Activated CD8-positive, alpha-beta T cell treated with anti-CD3 and anti-CD28 coated beads, Interleukin-2, amount 10 ng/mL, durations not matched to agents 7 days and 5 days (primary cell): ENCODE data around the gene IL18RAP. TPM values are rescaled to one million over a fixed set of nuclear protein-coding genes. Genes with fewer than 3 reads are reported as not detected.

Source experiments
- ATAC-seq: fragments of 150-1000 bp; cut with Tn5 transposase; one replicate; pipeline ENCODE4 v1.10.0; 2021; ENCODE audit warnings: moderate library complexity
- CTCF ChIA-PET: fragments of 350-600 bp; sonication (Branson Sonifier 250); formaldehyde crosslinking; loops from one replicate; lab custom pipeline; 2021; ENCODE audit warnings: antibody characterized with exemption; lab: Charles Lee
- POLR2A ChIA-PET: fragments of 350-600 bp; sonication (Branson Sonifier 250); formaldehyde crosslinking; loops from one replicate; lab custom pipeline; 2021; ENCODE audit warnings: antibody characterized with exemption; lab: Charles Lee
- DNase-seq: peaks from one replicate; pipeline ENCODE4 v3.0.0-alpha.2; 2020
- H3K27ac Mint-ChIP-seq: one replicate; pipeline ENCODE4 v1.8.0; 2021; ENCODE audit warnings: mild to moderate bottlenecking, mixed read lengths
- H3K27me3 Mint-ChIP-seq: one replicate; pipeline ENCODE4 v1.8.0; 2021; ENCODE audit warnings: low read depth, mixed read lengths
- H3K36me3 Mint-ChIP-seq: one replicate; pipeline ENCODE4 v1.8.0; 2021; ENCODE audit warnings: low read depth, mixed read lengths
- H3K4me1 Mint-ChIP-seq: one replicate; pipeline ENCODE4 v1.8.0; 2021; ENCODE audit warnings: low read depth, mixed read lengths
- H3K4me3 Mint-ChIP-seq: one replicate; pipeline ENCODE4 v1.8.0; 2021; ENCODE audit warnings: mild to moderate bottlenecking, mixed read lengths
- H3K9me3 Mint-ChIP-seq: one replicate; pipeline ENCODE4 v1.8.0; 2022; ENCODE audit warnings: mixed read lengths; ENCODE audit not compliant: insufficient read depth
- total RNA-seq, 2 experiments: library from RNA; stranded (reverse); gene quantifications; one replicate each; pipeline ENCODE4 v1.2.3, GENCODE V29; 2021

The IL18RAP gene
- total RNA-seq, 2 experiments from 2014 or later: 22.7 to 25.2 TPM

- Mint-ChIP-seq H3K36me3 (no peaks in the 10 kb centered on the region), H3K9me3 (no peaks in the 10 kb centered on the region), H3K27me3 (peaks cover 8% of the 10 kb centered on the region), H3K27ac (no peak overlapping the region), H3K4me3 (no peak overlapping the region), H3K4me1 (peaks cover 12% of the 10 kb centered on the region)
- CTCF ChIA-PET: interaction anchor here (3.2 kb wide), 1 partner anchor 12 kb away, joined by 22 read pairs; the partner anchor contains the start of gene SLC9A4
- POLR2A ChIA-PET: no interaction called here
- DNase-seq (no peak), ATAC-seq (no peak)
Measured at GRCh38 chr2:102484310-102485061, 61.5 kb downstream of the IL18RAP start.

- POLR2A ChIA-PET: no interaction called here
Measured at GRCh38 chr2:102485147-102485785, 62.3 kb downstream of the IL18RAP start.

DNA sequence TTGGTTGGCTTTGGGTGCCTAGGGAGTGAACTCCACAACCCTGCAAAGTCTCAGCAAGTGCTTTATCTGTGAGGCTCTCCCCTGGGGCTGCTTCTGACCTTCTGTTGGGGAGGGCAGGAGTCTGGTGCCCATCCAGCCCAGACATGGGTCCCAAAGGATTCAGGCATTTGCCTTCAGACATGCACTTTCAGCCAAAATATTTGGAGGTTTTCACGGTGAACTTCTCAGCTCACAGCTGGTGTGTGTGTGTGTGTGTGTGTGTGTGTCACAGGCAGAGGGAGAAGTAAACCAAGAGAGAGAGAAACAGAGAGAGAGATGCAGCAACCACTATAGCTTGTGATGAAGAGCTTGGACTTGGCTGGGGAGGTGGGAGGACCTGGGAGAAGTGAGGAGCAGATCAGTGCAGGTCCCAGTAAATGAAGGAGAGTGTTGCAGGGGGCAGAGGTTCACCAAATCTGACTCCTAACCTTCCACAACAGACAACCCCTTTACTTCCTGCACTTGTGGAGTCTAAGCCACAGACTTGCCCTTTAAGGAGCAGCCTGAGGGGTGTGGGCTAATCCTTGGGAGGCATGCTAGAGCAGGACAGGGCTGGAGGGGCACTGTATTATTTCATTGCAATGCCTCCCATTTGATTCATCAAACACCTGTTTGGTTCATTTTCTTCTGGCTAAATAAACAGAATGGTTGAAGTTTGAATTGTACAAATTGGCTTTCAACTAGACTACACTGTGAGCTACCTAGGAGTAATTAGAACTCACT lies 64.2 kb downstream of the IL18RAP start:
- H3K27me3 Mint-ChIP-seq: peaks cover 8% of the 10 kb centered on the region
- H3K36me3 Mint-ChIP-seq: no peaks in the 10 kb centered on the region
- no peak overlapping the region for H3K27ac Mint-ChIP-seq
- H3K4me1 Mint-ChIP-seq: peaks cover 20% of the 10 kb centered on the region
- ATAC-seq: no peak
- CTCF ChIA-PET: interaction anchor here (0.8 to 1.5 kb wide), 3 partner anchors 12 to 128 kb away, joined by 3 to 8 read pairs (median 4); partner anchors contain the start of gene SLC9A4
- no peaks in the 10 kb centered on the region for H3K9me3 Mint-ChIP-seq
- POLR2A ChIA-PET: no interaction called here
- no peak overlapping the region for H3K4me3 Mint-ChIP-seq
- no peak for DNase-seq

More at GRCh38 chr2:102485147-102485785, 62.3 kb downstream of the IL18RAP start:
- CTCF ChIA-PET: interaction anchor here (3.2 kb wide), 1 partner anchor 12 kb away, joined by 22 read pairs; the partner anchor contains the start of gene SLC9A4
- Mint-ChIP-seq H3K27ac (no peak overlapping the region), H3K4me3 (no peak overlapping the region), H3K9me3 (no peaks in the 10 kb centered on the region), H3K36me3 (no peaks in the 10 kb centered on the region), H3K27me3 (peaks cover 8% of the 10 kb centered on the region), H3K4me1 (peaks cover 18% of the 10 kb centered on the region)
- no peak for ATAC-seq
- DNase-seq: no peak

DNA sequence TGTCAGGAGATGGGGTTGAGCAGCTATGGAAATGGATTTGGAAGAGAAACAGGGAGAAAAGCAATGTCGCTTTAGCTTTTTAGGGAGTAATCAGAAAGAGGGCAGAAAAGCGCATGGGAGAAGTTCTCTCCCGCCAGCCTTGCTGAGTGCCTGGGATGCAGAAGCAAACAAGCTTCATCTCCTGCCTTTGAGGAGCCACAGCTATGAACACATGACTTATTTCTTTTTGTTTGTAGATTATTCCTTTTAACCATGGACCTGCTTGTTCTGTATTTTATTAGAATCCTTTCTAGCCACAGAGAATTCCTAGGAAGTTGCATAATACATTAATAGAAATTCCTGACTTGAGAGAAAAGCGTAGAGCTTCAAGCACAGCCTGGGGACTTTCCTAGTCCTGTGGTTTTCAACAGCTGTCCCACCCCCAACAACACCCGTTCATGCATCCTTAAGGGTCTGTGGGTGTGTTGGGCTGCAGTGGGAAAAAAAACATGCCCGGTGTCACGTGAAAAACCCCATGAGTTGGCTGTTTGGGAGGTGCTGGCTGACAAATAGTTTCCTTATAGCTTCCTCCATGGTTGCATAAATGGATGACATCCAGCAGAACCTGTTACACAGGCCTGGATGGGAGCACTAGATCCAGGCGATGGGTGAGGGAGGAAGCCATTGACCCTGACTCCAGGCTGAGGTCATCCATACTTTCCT lies 65.0 kb downstream of the IL18RAP start:
- ATAC-seq: no peak
- ChIA-PET CTCF (interaction anchor here (0.8 to 1.7 kb wide), 3 partner anchors 11 to 15 kb away, joined by 3 to 8 read pairs (median 7); partner anchors contain the start of gene SLC9A4), POLR2A (no interaction called here)
- Mint-ChIP-seq H3K9me3 (no peaks in the 10 kb centered on the region), H3K4me1 (peaks cover 20% of the 10 kb centered on the region), H3K36me3 (no peaks in the 10 kb centered on the region), H3K27me3 (peaks cover 9% of the 10 kb centered on the region), H3K27ac (no peak overlapping the region), H3K4me3 (no peak overlapping the region)
- no peak for DNase-seq

DNA sequence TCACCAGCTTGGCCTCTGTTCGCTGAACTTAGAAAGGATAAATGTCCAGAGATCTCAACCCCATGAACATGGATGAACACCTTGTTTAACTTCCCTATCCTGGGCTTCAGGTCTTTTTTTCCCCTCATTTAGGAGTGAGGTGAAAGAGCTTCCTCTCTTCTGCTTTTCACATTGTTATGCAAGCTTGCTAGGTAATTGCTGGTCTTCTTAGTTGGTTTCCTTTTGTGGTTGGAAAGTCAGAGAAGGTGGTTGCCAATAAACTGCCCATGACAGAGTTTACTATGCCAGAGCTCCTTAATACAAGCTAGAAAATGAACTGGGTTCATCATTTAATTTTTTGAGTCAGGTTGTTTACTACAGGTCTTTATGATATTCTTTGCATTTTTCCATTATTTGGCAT lies 66.7 kb downstream of the IL18RAP start:
- no peaks in the 10 kb centered on the region for H3K36me3 Mint-ChIP-seq
- ChIA-PET CTCF (interaction anchor here (1.6 to 2.1 kb wide), 2 partner anchors 17 to 249 kb away, joined by 4 to 6 read pairs; partner anchors contain the start of gene SLC9A4), POLR2A (no interaction called here)
- DNase-seq (peak; percentile 24), ATAC-seq (peak; percentile 47)
- H3K9me3 Mint-ChIP-seq: no peaks in the 10 kb centered on the region
- peaks cover 13% of the 10 kb centered on the region for H3K27me3 Mint-ChIP-seq
- peaks cover 20% of the 10 kb centered on the region for H3K4me1 Mint-ChIP-seq
- H3K4me3 Mint-ChIP-seq: no peak overlapping the region
- H3K27ac Mint-ChIP-seq: no peak overlapping the region

DNA sequence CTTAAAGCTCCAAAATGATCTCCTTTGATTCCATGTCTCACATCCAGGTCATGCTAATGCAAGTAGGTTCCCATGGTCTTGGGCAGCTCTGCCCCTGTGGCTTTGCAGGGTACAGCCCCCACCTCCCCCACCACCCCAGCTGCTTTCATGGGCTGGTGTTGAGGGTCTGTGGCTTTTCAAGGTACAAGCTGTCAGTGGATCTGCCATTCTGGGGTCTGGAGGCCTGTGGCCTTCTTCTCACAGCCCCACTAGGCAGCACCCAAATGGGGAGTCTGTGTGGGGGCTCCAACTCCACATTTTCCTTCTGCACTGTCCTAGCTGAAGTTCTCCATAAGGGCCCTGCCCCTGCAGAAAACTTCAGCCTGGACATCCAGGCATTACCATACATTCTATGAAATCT lies 69.0 kb downstream of the IL18RAP start:
- Mint-ChIP-seq H3K27me3 (peaks cover 18% of the 10 kb centered on the region), H3K27ac (no peak overlapping the region), H3K4me3 (no peak overlapping the region), H3K36me3 (no peaks in the 10 kb centered on the region), H3K4me1 (peaks cover 19% of the 10 kb centered on the region), H3K9me3 (peaks cover 4% of the 10 kb centered on the region)
- ATAC-seq (no peak), DNase-seq (no peak)
- ChIA-PET CTCF (no interaction called here), POLR2A (no interaction called here)

DNA sequence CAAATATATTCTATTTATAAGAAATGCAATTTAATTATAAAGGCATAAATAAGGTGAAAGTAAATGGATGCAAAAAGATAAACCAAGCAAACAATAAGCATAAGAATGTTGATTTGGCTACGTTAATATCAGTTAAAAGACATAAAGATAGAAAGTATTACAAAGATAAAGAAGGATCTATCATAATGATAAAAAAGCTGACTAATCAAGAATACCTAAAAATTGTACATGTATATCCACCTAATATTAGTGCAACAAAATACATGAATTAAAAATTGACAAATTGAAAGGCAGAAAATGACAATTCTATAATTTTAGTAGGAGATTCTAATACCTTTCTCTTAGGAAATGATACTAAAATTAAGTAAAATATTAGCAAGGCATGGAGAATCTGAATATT lies 71.6 kb downstream of the IL18RAP start:
- POLR2A ChIA-PET: no interaction called here
- no peaks in the 10 kb centered on the region for H3K36me3 Mint-ChIP-seq
- ATAC-seq: no peak

GRCh38 chr2:102498414-102498813 lies 75.5 kb downstream of the IL18RAP start:
- DNase-seq (peak; percentile 10), ATAC-seq (no peak)
- Mint-ChIP-seq H3K27me3 (peaks cover 18% of the 10 kb centered on the region), H3K36me3 (no peaks in the 10 kb centered on the region), H3K4me1 (no peaks in the 10 kb centered on the region), H3K27ac (no peak overlapping the region), H3K9me3 (peaks cover 4% of the 10 kb centered on the region), H3K4me3 (no peak overlapping the region)
- CTCF ChIA-PET: interaction anchor here (1.4 to 2.2 kb wide), 2 partner anchors 11 to 25 kb away, joined by 3 to 7 read pairs; partner anchors contain the start of gene SLC9A4
- POLR2A ChIA-PET: interaction anchor here (0.5 kb wide), 1 partner anchor 215 kb away, joined by 3 read pairs; no protein-coding TSS in a partner anchor

More for the DNA sequence above, 71.6 kb downstream of the IL18RAP start:
- H3K9me3 Mint-ChIP-seq: peaks cover 4% of the 10 kb centered on the region
- peaks cover 7% of the 10 kb centered on the region for H3K4me1 Mint-ChIP-seq
- no peak overlapping the region for H3K4me3 Mint-ChIP-seq
- CTCF ChIA-PET: interaction anchor here (2.4 kb wide), 1 partner anchor 22 kb away, joined by 5 read pairs; the partner anchor contains the start of gene SLC9A4
- no peak overlapping the region for H3K27ac Mint-ChIP-seq
- H3K27me3 Mint-ChIP-seq: peaks cover 20% of the 10 kb centered on the region
- DNase-seq: no peak

GRCh38 chr2:102499558-102499957 lies 76.6 kb downstream of the IL18RAP start:
- no peak overlapping the region for H3K4me3 Mint-ChIP-seq
- no peaks in the 10 kb centered on the region for H3K4me1 Mint-ChIP-seq
- H3K27me3 Mint-ChIP-seq: peaks cover 21% of the 10 kb centered on the region
- peaks cover 4% of the 10 kb centered on the region for H3K9me3 Mint-ChIP-seq
- POLR2A ChIA-PET: no interaction called here
- H3K27ac Mint-ChIP-seq: no peak overlapping the region
- no peaks in the 10 kb centered on the region for H3K36me3 Mint-ChIP-seq
- CTCF ChIA-PET: interaction anchor here (2.2 kb wide), 1 partner anchor 26 kb away, joined by 7 read pairs; the partner anchor contains the start of gene SLC9A4
- DNase-seq (no peak), ATAC-seq (no peak)
